ENCODE data around the gene SH3PXD2A. TPM values are rescaled to one million over a fixed set of nuclear protein-coding genes. Genes with fewer than 3 reads are reported as not detected.
A peak's percentile ranks its signal among the peaks of the same experiment; 100 is the strongest.
"Not testable (repeated sequence)": the region's sequence is repeated elsewhere in the genome, so short reads cannot be mapped to it uniquely, and the experiment has no call there.

Gene SH3PXD2A
- polyA plus RNA-seq, 4 donors: 2.2 to 28.3 (median 8.7) TPM

GRCh38 chr10:103762916-103763315 is 92.5 kb downstream of the SH3PXD2A start:
- H3K9me3 ChIP-seq (ENCODE audit: control insufficient read depth in 2 of 2, insufficient read depth in 1 of 2, low read depth in 1 of 2, low read length in 1 of 2): no peaks in the 10 kb centered on the region
- H3K36me3 ChIP-seq (ENCODE audit: control insufficient read depth in 3 of 3, insufficient read depth in 2 of 3, low read depth in 1 of 3, low read length in 3 of 3): peaks cover 0 to 62% (median 0%) of the 10 kb centered on the region in 3 donors
- no peaks in the 10 kb centered on the region for H3K27me3 ChIP-seq (ENCODE audit: control insufficient read depth in 3 of 3, insufficient read depth in 3 of 3, low read length in 3 of 3)
- no peak overlapping the region for H3K27ac ChIP-seq (ENCODE audit: low read depth in 1 of 3, low read length in 2 of 3)
- DNase-seq: no peak
- WGBS, 3 donors: 93 to 98% (median 97%) methylated on average over 2 of the region's 2 CpGs
- H3K4me1 ChIP-seq (ENCODE audit: control insufficient read depth in 3 of 3, insufficient read depth in 2 of 3, low read depth in 1 of 3, low read length in 2 of 3): peaks cover 3 to 23% (median 14%) of the 10 kb centered on the region in 3 donors
- H3K4me3 ChIP-seq (ENCODE audit: low read depth in 1 of 3, low read length in 3 of 3): no peak overlapping the region
- no peak for FAIRE-seq

GRCh38 chr10:103762162-103762561 is 93.2 kb downstream of the SH3PXD2A start:
- H3K9me3 ChIP-seq (ENCODE audit: control insufficient read depth in 2 of 2, insufficient read depth in 1 of 2, low read depth in 1 of 2, low read length in 1 of 2): no peaks in the 10 kb centered on the region
- no peak overlapping the region for H3K27ac ChIP-seq (ENCODE audit: low read depth in 1 of 3, low read length in 2 of 3)
- H3K4me1 ChIP-seq (ENCODE audit: control insufficient read depth in 3 of 3, insufficient read depth in 2 of 3, low read depth in 1 of 3, low read length in 2 of 3): peaks cover 3 to 26% (median 14%) of the 10 kb centered on the region in 3 donors
- peaks cover 0 to 62% (median 0%) of the 10 kb centered on the region in 3 donors for H3K36me3 ChIP-seq (ENCODE audit: control insufficient read depth in 3 of 3, insufficient read depth in 2 of 3, low read depth in 1 of 3, low read length in 3 of 3)
- FAIRE-seq: no peak
- no peak for DNase-seq
- WGBS, 3 donors: 93 to 95% (median 95%) methylated on average over 4 of the region's 4 CpGs
- H3K27me3 ChIP-seq (ENCODE audit: control insufficient read depth in 3 of 3, insufficient read depth in 3 of 3, low read length in 3 of 3): no peaks in the 10 kb centered on the region
- no peak overlapping the region for H3K4me3 ChIP-seq (ENCODE audit: low read depth in 1 of 3, low read length in 3 of 3)

DNA sequence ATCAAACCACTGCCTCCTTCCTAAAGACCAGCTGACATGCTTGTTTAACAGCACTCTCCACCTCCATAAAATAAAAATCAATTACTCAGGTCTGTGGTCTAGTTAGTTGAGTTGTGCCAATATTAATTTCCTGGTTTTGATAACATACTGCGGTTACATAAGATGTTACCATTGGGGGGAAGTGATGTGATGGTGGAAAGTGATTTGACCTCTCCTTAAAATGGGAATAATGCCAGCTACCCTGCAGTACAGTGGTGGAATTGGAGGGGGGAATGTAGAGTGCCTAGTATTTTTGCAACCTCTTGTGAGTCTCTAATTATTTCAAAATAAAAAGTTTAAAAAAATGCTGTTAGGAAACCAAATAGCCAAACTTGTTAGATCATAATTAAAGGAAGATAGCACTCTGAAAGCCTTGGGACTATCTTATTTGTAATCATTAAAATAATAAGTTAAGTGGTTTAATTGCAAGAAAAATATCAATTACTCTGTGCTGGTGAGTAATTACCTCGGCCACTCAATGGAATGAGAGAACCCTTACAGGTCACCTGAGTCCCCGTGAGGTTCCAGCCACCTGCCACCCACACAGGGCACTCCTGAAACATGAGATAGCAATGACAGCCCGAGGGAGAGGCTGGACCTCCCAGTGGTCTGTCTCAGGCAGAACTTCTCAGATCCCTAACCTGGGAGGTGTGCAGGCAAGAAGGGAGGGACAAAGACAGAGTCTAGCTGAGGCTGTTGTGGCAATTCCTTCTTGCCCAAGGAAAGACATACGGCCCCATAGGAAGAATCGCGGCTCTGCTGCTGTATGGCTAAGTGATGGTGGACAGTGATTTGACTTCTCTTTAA is 94.1 kb downstream of the SH3PXD2A start:
- FAIRE-seq: no peak
- H3K9me3 ChIP-seq (ENCODE audit: control insufficient read depth in 2 of 2, insufficient read depth in 1 of 2, low read depth in 1 of 2, low read length in 1 of 2): no peaks in the 10 kb centered on the region
- H3K4me3 ChIP-seq (ENCODE audit: low read depth in 1 of 3, low read length in 3 of 3): no peak overlapping the region
- H3K36me3 ChIP-seq (ENCODE audit: control insufficient read depth in 3 of 3, insufficient read depth in 2 of 3, low read depth in 1 of 3, low read length in 3 of 3): peaks cover 0 to 64% (median 0%) of the 10 kb centered on the region in 3 donors
- WGBS, 3 donors: 36 to 65% (median 56%) methylated on average over 7 of the region's 7 CpGs
- H3K27me3 ChIP-seq (ENCODE audit: control insufficient read depth in 3 of 3, insufficient read depth in 3 of 3, low read length in 3 of 3): no peaks in the 10 kb centered on the region
- H3K27ac ChIP-seq (ENCODE audit: low read depth in 1 of 3, low read length in 2 of 3): no peak overlapping the region
- peak in 1 of 2 donors; percentile 49 for DNase-seq
- peaks cover 3 to 26% (median 14%) of the 10 kb centered on the region in 3 donors for H3K4me1 ChIP-seq (ENCODE audit: control insufficient read depth in 3 of 3, insufficient read depth in 2 of 3, low read depth in 1 of 3, low read length in 2 of 3)

DNA sequence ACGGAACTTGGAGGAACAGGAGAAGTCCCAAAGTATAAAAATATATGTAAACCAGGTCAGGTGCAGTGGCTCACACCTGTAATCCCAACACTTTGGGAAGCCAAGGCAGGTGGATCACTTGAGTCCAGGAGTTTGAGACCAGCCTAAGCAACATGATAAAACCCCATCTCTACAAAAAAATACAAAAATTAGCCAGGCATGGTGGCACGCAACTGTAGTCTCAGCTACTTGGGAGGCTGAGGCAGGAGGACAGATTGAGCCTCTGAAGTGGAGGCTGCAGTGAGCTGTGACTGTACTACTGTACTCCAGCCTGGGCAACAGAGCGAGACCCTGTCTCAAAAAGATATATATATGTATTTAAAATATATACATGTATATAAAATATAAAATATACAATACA is 95.1 kb downstream of the SH3PXD2A start:
- WGBS, 3 donors: 93 to 99% (median 98%) methylated on average over 3 of the region's 3 CpGs
- not testable (repeated sequence) for FAIRE-seq; H3K27me3 ChIP-seq (ENCODE audit: control insufficient read depth in 3 of 3, insufficient read depth in 3 of 3, low read length in 3 of 3); H3K4me3 ChIP-seq (ENCODE audit: low read depth in 1 of 3, low read length in 3 of 3); DNase-seq; H3K9me3 ChIP-seq (ENCODE audit: control insufficient read depth in 2 of 2, insufficient read depth in 1 of 2, low read depth in 1 of 2, low read length in 1 of 2)
- H3K27ac ChIP-seq (ENCODE audit: low read depth in 1 of 3, low read length in 2 of 3): peak overlapping the region in 2 of 3 donors; percentile 73 to 76
- H3K36me3 ChIP-seq (ENCODE audit: control insufficient read depth in 3 of 3, insufficient read depth in 2 of 3, low read depth in 1 of 3, low read length in 3 of 3): peaks cover 0 to 62% (median 0%) of the 10 kb centered on the region in 3 donors
- peaks cover 3 to 26% (median 14%) of the 10 kb centered on the region in 3 donors for H3K4me1 ChIP-seq (ENCODE audit: control insufficient read depth in 3 of 3, insufficient read depth in 2 of 3, low read depth in 1 of 3, low read length in 2 of 3)

DNA sequence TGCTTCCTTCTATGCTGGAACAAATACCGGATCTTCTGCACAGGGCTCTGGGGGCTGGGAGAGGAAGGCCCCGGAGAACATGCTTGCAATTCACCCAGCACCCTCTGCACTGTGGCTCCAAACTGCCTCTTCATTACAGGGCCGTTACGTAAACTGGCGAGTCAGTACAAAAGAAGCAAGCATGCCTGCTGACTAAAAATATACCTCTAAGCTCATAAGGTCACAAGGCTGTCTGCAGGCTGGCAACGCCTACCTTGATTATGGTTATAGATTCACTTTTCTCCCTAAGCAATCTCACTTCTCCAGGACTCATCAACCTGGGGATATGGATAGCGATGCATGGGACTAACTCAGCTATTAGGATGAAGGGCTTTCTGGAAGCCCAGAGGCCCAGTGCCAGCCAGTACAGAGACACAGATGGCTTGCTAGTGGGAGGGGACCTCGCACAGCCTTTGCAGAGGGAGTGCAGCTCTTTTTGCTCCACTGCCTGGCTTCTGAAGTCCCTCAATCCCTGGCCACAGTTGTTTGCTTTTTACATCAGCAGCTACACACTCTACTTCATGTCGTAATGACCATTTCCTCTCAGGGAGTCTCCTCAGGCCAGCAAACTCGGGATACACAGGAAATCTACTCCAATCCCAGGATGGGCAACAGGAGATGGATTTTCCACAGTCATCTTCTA is 96.1 kb downstream of the SH3PXD2A start:
- WGBS, 3 donors: 21 to 33% (median 27%) methylated on average over 10 of the region's 10 CpGs
- H3K27ac ChIP-seq (ENCODE audit: low read depth in 1 of 3, low read length in 2 of 3): peak overlapping the region in 2 of 3 donors; percentile 73 to 76
- DNase-seq (peak; percentile 50 to 76), FAIRE-seq (no peak)
- H3K4me3 ChIP-seq (ENCODE audit: low read depth in 1 of 3, low read length in 3 of 3): no peak overlapping the region
- no peaks in the 10 kb centered on the region for H3K27me3 ChIP-seq (ENCODE audit: control insufficient read depth in 3 of 3, insufficient read depth in 3 of 3, low read length in 3 of 3)
- no peaks in the 10 kb centered on the region for H3K9me3 ChIP-seq (ENCODE audit: control insufficient read depth in 2 of 2, insufficient read depth in 1 of 2, low read depth in 1 of 2, low read length in 1 of 2)
- H3K36me3 ChIP-seq (ENCODE audit: control insufficient read depth in 3 of 3, insufficient read depth in 2 of 3, low read depth in 1 of 3, low read length in 3 of 3): peaks cover 0 to 53% (median 0%) of the 10 kb centered on the region in 3 donors
- peaks cover 3 to 26% (median 14%) of the 10 kb centered on the region in 3 donors for H3K4me1 ChIP-seq (ENCODE audit: control insufficient read depth in 3 of 3, insufficient read depth in 2 of 3, low read depth in 1 of 3, low read length in 2 of 3)

DNA sequence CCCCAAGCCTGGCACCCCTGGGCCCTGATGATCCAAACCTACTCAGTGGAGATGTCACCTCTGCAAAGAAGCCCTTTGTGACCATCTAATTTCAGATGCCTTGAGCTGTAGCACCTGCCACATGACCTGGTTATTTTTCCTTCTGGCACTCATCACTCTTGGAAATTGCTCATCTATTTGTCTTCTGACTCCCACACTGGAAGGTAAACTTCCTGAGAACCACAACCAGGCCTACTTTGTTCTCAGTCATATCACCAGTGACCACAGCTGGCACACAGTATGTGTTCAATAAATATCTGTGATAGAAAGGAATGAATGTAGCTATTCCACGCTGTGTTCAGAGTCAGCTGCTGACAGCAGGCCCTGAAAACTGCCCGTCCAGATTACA is 97.1 kb downstream of the SH3PXD2A start:
- peaks cover 3 to 26% (median 14%) of the 10 kb centered on the region in 3 donors for H3K4me1 ChIP-seq (ENCODE audit: control insufficient read depth in 3 of 3, insufficient read depth in 2 of 3, low read depth in 1 of 3, low read length in 2 of 3)
- H3K36me3 ChIP-seq (ENCODE audit: control insufficient read depth in 3 of 3, insufficient read depth in 2 of 3, low read depth in 1 of 3, low read length in 3 of 3): peaks cover 0 to 43% (median 0%) of the 10 kb centered on the region in 3 donors
- H3K27ac ChIP-seq (ENCODE audit: low read depth in 1 of 3, low read length in 2 of 3): peak overlapping the region in 2 of 3 donors; percentile 73 to 76
- no peak overlapping the region for H3K4me3 ChIP-seq (ENCODE audit: low read depth in 1 of 3, low read length in 3 of 3)
- no peak for DNase-seq
- no peak for FAIRE-seq
- H3K27me3 ChIP-seq (ENCODE audit: control insufficient read depth in 3 of 3, insufficient read depth in 3 of 3, low read length in 3 of 3): no peaks in the 10 kb centered on the region
- 77 to 84% (median 83%) methylated on average over 2 of the region's 2 CpGs for WGBS, 3 donors
- no peaks in the 10 kb centered on the region for H3K9me3 ChIP-seq (ENCODE audit: control insufficient read depth in 2 of 2, insufficient read depth in 1 of 2, low read depth in 1 of 2, low read length in 1 of 2)

GRCh38 chr10:103757531-103758293 is 97.7 kb downstream of the SH3PXD2A start:
- no peak for DNase-seq
- peaks cover 0 to 38% (median 0%) of the 10 kb centered on the region in 3 donors for H3K36me3 ChIP-seq (ENCODE audit: control insufficient read depth in 3 of 3, insufficient read depth in 2 of 3, low read depth in 1 of 3, low read length in 3 of 3)
- WGBS, 3 donors: 64 to 82% (median 65%) methylated on average over 18 of the region's 18 CpGs
- no peak overlapping the region for H3K4me3 ChIP-seq (ENCODE audit: low read depth in 1 of 3, low read length in 3 of 3)
- no peak for FAIRE-seq
- H3K27me3 ChIP-seq (ENCODE audit: control insufficient read depth in 3 of 3, insufficient read depth in 3 of 3, low read length in 3 of 3): no peaks in the 10 kb centered on the region
- no peak overlapping the region for H3K27ac ChIP-seq (ENCODE audit: low read depth in 1 of 3, low read length in 2 of 3)
- H3K4me1 ChIP-seq (ENCODE audit: control insufficient read depth in 3 of 3, insufficient read depth in 2 of 3, low read depth in 1 of 3, low read length in 2 of 3): peaks cover 3 to 26% (median 14%) of the 10 kb centered on the region in 3 donors
- no peaks in the 10 kb centered on the region for H3K9me3 ChIP-seq (ENCODE audit: control insufficient read depth in 2 of 2, insufficient read depth in 1 of 2, low read depth in 1 of 2, low read length in 1 of 2)
